ENCODE results near the gene KRTCAP2. TPM values are rescaled to one million over a fixed set of nuclear protein-coding genes. Genes with fewer than 3 reads are reported as not detected.
"Not testable (repeated sequence)": the region's sequence is repeated elsewhere in the genome, so short reads cannot be mapped to it uniquely, and the experiment has no call there.

KRTCAP2 gene
- 100 to 1,000 TPM; 149 to 223 TPM for total RNA-seq

- Mint-ChIP-seq H3K27ac (peak within 1 kb of the TSS; percentile 97 to 99), H3K4me3 (peak within 1 kb of the TSS; percentile 99), H3K36me3 (peaks cover 15% of the 10 kb centered on the region), H3K9me3 (no peaks in the 10 kb centered on the region), H3K27me3 (no peaks in the 10 kb centered on the region), H3K4me1 (ENCODE audit: low read depth in 2 of 2) (peaks cover 37 to 42% of the 10 kb centered on the region in 2 donors)
- ATAC-seq, result peak; percentile 88 to 89
- peak; percentile 96 for DNase-seq (ENCODE audit: low spot score)
Measured at GRCh38 chr1:155172732-155173477, at the start of gene KRTCAP2. Gene KRTCAP2, minus strand, starts transcription at chr1:155173304. Its CDS starts 80 bp downstream, at chr1:155173224.

- H3K4me3 Mint-ChIP-seq; H3K36me3 Mint-ChIP-seq; ATAC-seq; H3K27me3 Mint-ChIP-seq; DNase-seq (ENCODE audit: low spot score); H3K9me3 Mint-ChIP-seq: not testable (repeated sequence)
- Mint-ChIP-seq H3K4me1 (ENCODE audit: low read depth in 2 of 2) (peaks cover 19 to 22% of the 10 kb centered on the region in 2 donors), H3K27ac (peak overlapping the region; percentile 87 to 91)
Measured at GRCh38 chr1:155220211-155220965, 47.3 kb upstream of the KRTCAP2 start.

- peak overlapping the region; percentile 87 to 91 for H3K27ac Mint-ChIP-seq
- peak; percentile 69 to 79 for ATAC-seq
- H3K27me3 Mint-ChIP-seq, result no peaks in the 10 kb centered on the region
- H3K36me3 Mint-ChIP-seq, result no peaks in the 10 kb centered on the region
- H3K4me1 Mint-ChIP-seq (ENCODE audit: low read depth in 2 of 2), result peaks cover 19 to 22% of the 10 kb centered on the region in 2 donors
- peak overlapping the region; percentile 69 for H3K4me3 Mint-ChIP-seq
- DNase-seq (ENCODE audit: low spot score), result no peak
- H3K9me3 Mint-ChIP-seq, result peaks cover 2% of the 10 kb centered on the region
Measured at GRCh38 chr1:155219592-155220031, 46.5 kb upstream of the KRTCAP2 start.

GRCh38 chr1:155218854-155219591, 45.9 kb upstream of the KRTCAP2 start:
- Mint-ChIP-seq H3K36me3 (no peaks in the 10 kb centered on the region), H3K9me3 (peaks cover 2% of the 10 kb centered on the region), H3K4me3 (peak overlapping the region; percentile 69), H3K4me1 (ENCODE audit: low read depth in 2 of 2) (peaks cover 16 to 22% of the 10 kb centered on the region in 2 donors), H3K27me3 (no peaks in the 10 kb centered on the region), H3K27ac (peak overlapping the region; percentile 87 to 91)
- ATAC-seq (peak in 1 of 2 donors; percentile 52), DNase-seq (ENCODE audit: low spot score) (no peak)

GRCh38 chr1:155214702-155215101, 41.6 kb upstream of the KRTCAP2 start:
- not testable (repeated sequence) for H3K4me3 Mint-ChIP-seq; H3K27ac Mint-ChIP-seq; H3K27me3 Mint-ChIP-seq; DNase-seq (ENCODE audit: low spot score); H3K36me3 Mint-ChIP-seq; H3K9me3 Mint-ChIP-seq; ATAC-seq
- peaks cover 16 to 20% of the 10 kb centered on the region in 2 donors for H3K4me1 Mint-ChIP-seq (ENCODE audit: low read depth in 2 of 2)

GRCh38 chr1:155212051-155212440, 38.9 kb upstream of the KRTCAP2 start:
- H3K4me1 Mint-ChIP-seq (ENCODE audit: low read depth in 2 of 2), result peaks cover 20 to 23% of the 10 kb centered on the region in 2 donors
- not testable (repeated sequence) for H3K4me3 Mint-ChIP-seq; ATAC-seq; H3K9me3 Mint-ChIP-seq; H3K27ac Mint-ChIP-seq; DNase-seq (ENCODE audit: low spot score); H3K27me3 Mint-ChIP-seq; H3K36me3 Mint-ChIP-seq

GRCh38 chr1:155211381-155212050, 38.4 kb upstream of the KRTCAP2 start:
- not testable (repeated sequence) for H3K9me3 Mint-ChIP-seq; DNase-seq (ENCODE audit: low spot score); H3K4me3 Mint-ChIP-seq; H3K36me3 Mint-ChIP-seq; H3K27me3 Mint-ChIP-seq; H3K27ac Mint-ChIP-seq; ATAC-seq
- peaks cover 23 to 27% of the 10 kb centered on the region in 2 donors for H3K4me1 Mint-ChIP-seq (ENCODE audit: low read depth in 2 of 2)

- H3K9me3 Mint-ChIP-seq, result no peaks in the 10 kb centered on the region
- no peaks in the 10 kb centered on the region for H3K36me3 Mint-ChIP-seq
- ATAC-seq (no peak), DNase-seq (ENCODE audit: low spot score) (no peak)
- peaks cover 23 to 27% of the 10 kb centered on the region in 2 donors for H3K4me1 Mint-ChIP-seq (ENCODE audit: low read depth in 2 of 2)
- H3K27me3 Mint-ChIP-seq, result no peaks in the 10 kb centered on the region
- H3K27ac Mint-ChIP-seq, result peak overlapping the region in 1 of 2 donors; percentile 87
- no peak overlapping the region for H3K4me3 Mint-ChIP-seq
Measured at GRCh38 chr1:155210314-155211104, 37.4 kb upstream of the KRTCAP2 start.

- Mint-ChIP-seq H3K9me3 (no peaks in the 10 kb centered on the region), H3K36me3 (no peaks in the 10 kb centered on the region), H3K4me3 (peak overlapping the region; percentile 94), H3K4me1 (ENCODE audit: low read depth in 2 of 2) (peaks cover 23 to 27% of the 10 kb centered on the region in 2 donors), H3K27me3 (no peaks in the 10 kb centered on the region), H3K27ac (peak overlapping the region; percentile 68 to 87)
- no peak for DNase-seq (ENCODE audit: low spot score)
- ATAC-seq, result no peak
Measured at GRCh38 chr1:155209312-155209721, 36.2 kb upstream of the KRTCAP2 start.

GRCh38 chr1:155208541-155209311, 35.6 kb upstream of the KRTCAP2 start, which contains the start of gene MTX1:
Gene MTX1, plus strand, starts transcription at chr1:155208695. Its CDS starts 110 bp downstream, at chr1:155208805.
- DNase-seq (ENCODE audit: low spot score) (peak; percentile 87), ATAC-seq (peak; percentile 91 to 93)
- Mint-ChIP-seq H3K9me3 (no peaks in the 10 kb centered on the region), H3K36me3 (no peaks in the 10 kb centered on the region), H3K27me3 (no peaks in the 10 kb centered on the region), H3K27ac (peak within 1 kb of the TSS; percentile 68 to 87), H3K4me1 (ENCODE audit: low read depth in 2 of 2) (peaks cover 23 to 27% of the 10 kb centered on the region in 2 donors), H3K4me3 (peak within 1 kb of the TSS; percentile 94)

GRCh38 chr1:155207806-155208540, 34.9 kb upstream of the KRTCAP2 start, which contains the start of gene THBS3:
Gene THBS3, minus strand, starts transcription at chr1:155207897. Its CDS starts 21 bp downstream, at chr1:155207876.
- Mint-ChIP-seq H3K4me3 (peak within 1 kb of the TSS; percentile 94), H3K9me3 (no peaks in the 10 kb centered on the region), H3K27me3 (no peaks in the 10 kb centered on the region), H3K36me3 (no peaks in the 10 kb centered on the region), H3K4me1 (ENCODE audit: low read depth in 2 of 2) (peaks cover 23 to 27% of the 10 kb centered on the region in 2 donors), H3K27ac (peak within 1 kb of the TSS; percentile 68 to 80)
- DNase-seq (ENCODE audit: low spot score) (no peak), ATAC-seq (no peak)
